Loucy (cell line): ENCODE results near the gene TBC1D1.

ENCODE experiments used
- H2AFZ ChIP-seq: fragments of 200-600 bp; sonication (generic); 2 replicates; pipeline ENCODE4 v1.6.0; 2016; ENCODE audit warnings: antibody characterized with exemption, mild to moderate bottlenecking, low read length, moderate library complexity
- H3F3A ChIP-seq: fragments of 200-600 bp; 2 replicates; pipeline ENCODE4 v1.6.0; 2016; ENCODE audit warnings: antibody characterized with exemption, low read depth, mild to moderate bottlenecking
- H3K27me3 ChIP-seq: fragments of 200-600 bp; sonication (generic); 2 replicates; pipeline ENCODE4 v1.6.1; 2014; ENCODE audit warnings: low read length, mild to moderate bottlenecking; ENCODE audit not compliant: insufficient read depth, poor library complexity, severe bottlenecking
- H3K36me3 ChIP-seq: fragments of 200-600 bp; sonication (generic); 2 replicates; pipeline ENCODE4 v1.6.1; 2016; ENCODE audit warnings: low read length; ENCODE audit not compliant: insufficient read depth
- H3K4me1 ChIP-seq: fragments of 200-600 bp; sonication (generic); 2 replicates; pipeline ENCODE4 v1.5.1; 2014; ENCODE audit warnings: low read length, mild to moderate bottlenecking; ENCODE audit not compliant: insufficient read depth, poor library complexity, severe bottlenecking
- H3K4me2 ChIP-seq: fragments of 200-600 bp; sonication (generic); 2 replicates; pipeline ENCODE4 v1.6.0; 2014; ENCODE audit warnings: antibody characterized with exemption, low read length, low read depth, mild to moderate bottlenecking; ENCODE audit not compliant: poor library complexity, severe bottlenecking
- H3K4me3 ChIP-seq: fragments of 200-600 bp; sonication (generic); 2 replicates; pipeline ENCODE4 v1.5.1; 2014; ENCODE audit warnings: low read length, mild to moderate bottlenecking, mixed read lengths; ENCODE audit not compliant: poor library complexity, severe bottlenecking
- H3K79me2 ChIP-seq: fragments of 200-600 bp; sonication (generic); 2 replicates; pipeline ENCODE4 v1.6.1; 2014; ENCODE audit warnings: low read length; ENCODE audit not compliant: insufficient read depth
- H3K9ac ChIP-seq: fragments of 200-600 bp; sonication (generic); 2 replicates; pipeline ENCODE4 v1.6.0; 2014; ENCODE audit warnings: mild to moderate bottlenecking, low read depth, low read length, moderate library complexity; ENCODE audit not compliant: poor library complexity, severe bottlenecking
- H3K9me2 ChIP-seq: fragments of 200-600 bp; sonication (generic); replicated peaks from 2 replicates; pipeline ENCODE4 v1.6.1; 2016; ENCODE audit warnings: low read depth, low read length, mixed read lengths
- H3K9me3 ChIP-seq: fragments of 200-600 bp; sonication (generic); 2 replicates; pipeline ENCODE4 v1.6.1; 2014; ENCODE audit warnings: mild to moderate bottlenecking, antibody characterized with exemption, low read length, low read depth; ENCODE audit not compliant: insufficient read depth
- H4K20me1 ChIP-seq: fragments of 200-600 bp; sonication (generic); 2 replicates; pipeline ENCODE4 v1.6.0; 2014; ENCODE audit warnings: antibody characterized with exemption, low read length, mild to moderate bottlenecking; ENCODE audit not compliant: insufficient read depth, poor library complexity, severe bottlenecking
- CTCF ChIP-seq: fragments of 200-600 bp; sonication (generic); conservative IDR thresholded peaks from 2 replicates; pipeline ENCODE4 v1.5.1; 2014; ENCODE audit warnings: mild to moderate bottlenecking, antibody characterized with exemption, low read length
- EZH2phosphoT487 ChIP-seq: fragments of 200-600 bp; IDR thresholded peaks from 2 replicates; pipeline ENCODE4 v1.6.1; 2018; ENCODE audit warnings: antibody characterized with exemption, mild to moderate bottlenecking, moderate library complexity, borderline replicate concordance

Gene TBC1D1

GRCh38 chr4:38009421-38009820 lies 118.5 kb downstream of the TBC1D1 start:
- Histone ChIP-seq H3K4me1 (peaks cover 9% of the 10 kb centered on the region), H4K20me1 (no peaks in the 10 kb centered on the region), H3K79me2 (peaks cover 5% of the 10 kb centered on the region; the same call in 1 of the 2 replicates), H3K4me2 (no peak overlapping the region), H3F3A (no peaks in the 10 kb centered on the region), H3K36me3 (no peaks in the 10 kb centered on the region; the same call in 1 of the 2 replicates), H3K9ac (no peak overlapping the region), H3K27me3 (no peaks in the 10 kb centered on the region), H3K9me2 (no peaks in the 10 kb centered on the region), H2AFZ (no peak overlapping the region), H3K4me3 (no peak overlapping the region), H3K9me3 (no peaks in the 10 kb centered on the region)
- no peak for TF ChIP-seq CTCF
- no peak for TF ChIP-seq EZH2phosphoT487

- Histone ChIP-seq H3F3A (no peaks in the 10 kb centered on the region), H3K4me3 (no peak overlapping the region), H3K4me1 (peaks cover 4% of the 10 kb centered on the region), H3K36me3 (peaks cover 4% of the 10 kb centered on the region; the same call in 1 of the 2 replicates), H3K9me2 (no peaks in the 10 kb centered on the region), H2AFZ (no peak overlapping the region), H3K27me3 (no peaks in the 10 kb centered on the region), H3K9me3 (no peaks in the 10 kb centered on the region), H4K20me1 (no peaks in the 10 kb centered on the region), H3K9ac (no peak overlapping the region), H3K79me2 (peaks cover 5% of the 10 kb centered on the region; the same call in 1 of the 2 replicates), H3K4me2 (no peak overlapping the region)
- TF ChIP-seq CTCF (no peak), EZH2phosphoT487 (no peak)
Measured at GRCh38 chr4:38009949-38010348, 119.1 kb downstream of the TBC1D1 start.

GRCh38 chr4:38011511-38012162 lies 120.8 kb downstream of the TBC1D1 start:
- H3K79me2 ChIP-seq = peaks cover 5% of the 10 kb centered on the region; the same call in 1 of the 2 replicates
- H3K9me2 ChIP-seq = no peaks in the 10 kb centered on the region
- no peak overlapping the region for H2AFZ ChIP-seq
- H3K4me1 ChIP-seq = no peaks in the 10 kb centered on the region
- no peak overlapping the region for H3K9ac ChIP-seq
- H3K4me2 ChIP-seq = no peak overlapping the region
- no peaks in the 10 kb centered on the region for H3K9me3 ChIP-seq
- TF ChIP-seq CTCF = no peak
- no peak for TF ChIP-seq EZH2phosphoT487
- no peak overlapping the region for H3K4me3 ChIP-seq
- no peaks in the 10 kb centered on the region for H3K27me3 ChIP-seq
- H3F3A ChIP-seq = no peaks in the 10 kb centered on the region
- H3K36me3 ChIP-seq = peaks cover 19% of the 10 kb centered on the region; the same call in 1 of the 2 replicates
- no peaks in the 10 kb centered on the region for H4K20me1 ChIP-seq
